Ovary (tissue), 3 donors: ENCODE data around the gene EVA1A.

Source experiments
- CTCF ChIP-seq, 3 donors: fragments of 450-650 bp in 2 of 3; fragments of 200-600 bp in 1 of 3; IDR thresholded peaks; one replicate each; pipeline versions ENCODE4 v1.5.1 to v1.8.0; 2016 to 2022; ENCODE audit warnings: antibody characterized with exemption in 3 of 3, mild to moderate bottlenecking in 1 of 3
- EP300 ChIP-seq: sonication (generic); formaldehyde crosslinking; IDR thresholded peaks from one replicate; pipeline ENCODE4 v1.6.1; 2017; ENCODE audit warnings: antibody characterized with exemption
- donor health status: DM: no; HTN: no; CAD: no.

GRCh38 chr2:75538521-75539490 is 21.9 kb downstream of the EVA1A start:
- TF ChIP-seq CTCF (IDR thresholded peaks at IDR 0.05) (no peak), EP300 (no peak)
